Liver (tissue), 9 donors: Measurements from ENCODE around the gene KMT2B. TPM values are rescaled to one million over a fixed set of nuclear protein-coding genes. Genes with fewer than 3 reads are reported as not detected.

Experiments used
- DNase-seq: peaks from one replicate; pipeline ENCODE4 v3.0.0-alpha.2; 2017; ENCODE audit warnings: low spot score
- H3K27ac ChIP-seq, 2 donors: one replicate each; pipeline ENCODE4 v1.7.0; 2013; ENCODE audit warnings: inconsistent platforms in 2 of 2, low read length in 2 of 2, control low read depth in 1 of 2, low read depth in 1 of 2, mild to moderate bottlenecking in 1 of 2
- H3K27me3 ChIP-seq, 4 donors: one replicate each; pipeline versions ENCODE4 v1.6.1 to v1.7.0; 2013; ENCODE audit warnings: low read length in 3 of 4, inconsistent platforms in 1 of 4, mild to moderate bottlenecking in 1 of 4, moderate library complexity in 1 of 4; ENCODE audit not compliant: control insufficient read depth in 4 of 4, insufficient read depth in 4 of 4
- H3K36me3 ChIP-seq, 4 donors: one replicate each; pipeline versions ENCODE4 v1.6.1 to v1.7.0; 2013; ENCODE audit warnings: low read length in 3 of 4, mild to moderate bottlenecking in 3 of 4, low read depth in 1 of 4, moderate library complexity in 1 of 4; ENCODE audit not compliant: control insufficient read depth in 4 of 4, insufficient read depth in 3 of 4
- H3K4me1 ChIP-seq, 4 donors: one replicate each; pipeline versions ENCODE4 v1.6.1 to v1.7.0; 2013; ENCODE audit warnings: low read length in 3 of 4, mild to moderate bottlenecking in 3 of 4, moderate library complexity in 1 of 4; ENCODE audit not compliant: control insufficient read depth in 4 of 4, insufficient read depth in 4 of 4
- H3K4me3 ChIP-seq, 3 donors: one replicate each; pipeline versions ENCODE4 v1.6.1 to v1.7.0; 2013; ENCODE audit warnings: low read length in 3 of 3, control low read depth in 1 of 3, low read depth in 1 of 3, mild to moderate bottlenecking in 1 of 3
- H3K9ac ChIP-seq, 2 donors: one replicate each; pipeline ENCODE4 v1.7.0; 2013; ENCODE audit warnings: low read length in 2 of 2, mild to moderate bottlenecking in 2 of 2, moderate library complexity in 2 of 2, control low read depth in 1 of 2, low read depth in 1 of 2
- H3K9me3 ChIP-seq, 4 donors: one replicate each; pipeline versions ENCODE4 v1.6.1 to v1.7.0; 2013; ENCODE audit warnings: low read length in 3 of 4; ENCODE audit not compliant: control insufficient read depth in 4 of 4
- ATF3 ChIP-seq: IDR thresholded peaks from 2 replicates; pipeline ENCODE4 v1.6.1; 2016; ENCODE audit warnings: antibody characterized with exemption
- EGR1 ChIP-seq, 2 donors: IDR thresholded peaks; 2 replicates each; pipeline ENCODE4 v1.6.1; 2016 to 2018; ENCODE audit warnings: antibody characterized with exemption in 2 of 2, low read depth in 2 of 2
- FOXA1 ChIP-seq: IDR thresholded peaks from 2 replicates; pipeline ENCODE4 v1.6.1; 2016; ENCODE audit warnings: antibody characterized with exemption
- FOXA2 ChIP-seq: IDR thresholded peaks from 2 replicates; pipeline ENCODE4 v1.6.1; 2016; ENCODE audit warnings: antibody characterized with exemption
- GABPA ChIP-seq, 2 donors: IDR thresholded peaks in 1 of 2; conservative IDR thresholded peaks in 1 of 2; 2 replicates each; pipeline ENCODE4 v1.6.1; 2016; ENCODE audit warnings: antibody characterized with exemption in 2 of 2, mild to moderate bottlenecking in 1 of 2, moderate library complexity in 1 of 2
- HNF4A ChIP-seq, 2 donors: conservative IDR thresholded peaks; 2 replicates each; pipeline ENCODE4 v1.6.1; 2016; ENCODE audit warnings: antibody characterized with exemption in 2 of 2, mild to moderate bottlenecking in 2 of 2
- HNF4G ChIP-seq: IDR thresholded peaks from 2 replicates; pipeline ENCODE4 v1.6.1; 2016; ENCODE audit warnings: antibody characterized with exemption
- JUND ChIP-seq, 2 donors: IDR thresholded peaks; 2 replicates each; pipeline ENCODE4 v1.6.1; 2016; ENCODE audit warnings: antibody characterized with exemption in 2 of 2
- MAX ChIP-seq: IDR thresholded peaks from 2 replicates; pipeline ENCODE4 v1.6.1; 2016; ENCODE audit warnings: antibody characterized with exemption
- NR2F2 ChIP-seq: IDR thresholded peaks from 2 replicates; pipeline ENCODE4 v1.6.1; 2016; ENCODE audit warnings: antibody characterized with exemption
- RAD21 ChIP-seq, 2 donors: IDR thresholded peaks; 2 replicates each; pipeline ENCODE4 v1.6.1; 2016; ENCODE audit warnings: antibody characterized with exemption in 2 of 2, mild to moderate bottlenecking in 2 of 2
- REST ChIP-seq: IDR thresholded peaks from 2 replicates; pipeline ENCODE4 v1.6.1; 2016; ENCODE audit warnings: antibody characterized with exemption, mild to moderate bottlenecking
- RXRA ChIP-seq, 2 donors: IDR thresholded peaks; 2 replicates each; pipeline ENCODE4 v1.6.1; 2017 to 2018; ENCODE audit warnings: antibody characterized with exemption in 2 of 2, mild to moderate bottlenecking in 1 of 2
- SP1 ChIP-seq: IDR thresholded peaks from 2 replicates; pipeline ENCODE4 v1.6.1; 2018; ENCODE audit warnings: antibody characterized with exemption, mild to moderate bottlenecking
- TAF1 ChIP-seq: conservative IDR thresholded peaks from 2 replicates; pipeline ENCODE4 v1.6.1; 2016; ENCODE audit warnings: antibody characterized with exemption, mild to moderate bottlenecking
- YY1 ChIP-seq: IDR thresholded peaks from 2 replicates; pipeline ENCODE4 v1.6.1; 2016; ENCODE audit warnings: antibody characterized with exemption, mild to moderate bottlenecking
- ZBTB33 ChIP-seq: IDR thresholded peaks from 2 replicates; pipeline ENCODE4 v1.6.1; 2016; ENCODE audit warnings: antibody characterized with exemption
- WGBS: extraction: QIAGEN DNeasy Blood & Tissue Kit; methylation state at CpG from one replicate; pipeline ENCODE4 v1.1.7; 2013; 5-methylcytosine and 5-hydroxymethylcytosine counted together
- polyA plus RNA-seq, 2 donors: library from polyadenylated mRNA; stranded (reverse) in 1 of 2; unstranded in 1 of 2; fragments of 200-250 nt in 1 of 2; fragments of >200 nt in 1 of 2; fragmentation: Nextera tagmentation in 1 of 2; extraction: Ambion mirVana in 1 of 2; gene quantifications; one replicate each; pipeline versions ENCODE4 v1.2.1 to v1.2.3, GENCODE V29; 2013 to 2015
- total RNA-seq, 2 donors: library from RNA; depleted of rRNA; stranded (reverse); fragments of >200 nt; gene quantifications; one replicate each; pipeline ENCODE4 v1.2.3, GENCODE V29; 2014
- TF ChIP-seq, protein P1 (sequence below): fragments of 150-350 bp; IDR thresholded peaks from 2 replicates; pipeline ENCODE4 v1.5.1; 2017; ENCODE audit warnings: improper control_type of control experiment, low read depth, low read length; ENCODE audit not compliant: missing input control
- donor health status: healthy.
- donor health status: healthy.
- donor health status: healthy.
- donor health status: healthy.
- donor health status: healthy.

KMT2B gene
- total and polyA plus RNA-seq, 4 donors: 3.7 to 12.1 (median 8.3) TPM

- WGBS: 83% methylated on average over 11 of the region's 11 CpGs
- no peak overlapping the region for H3K9ac ChIP-seq
- H3K9me3 ChIP-seq: no peaks in the 10 kb centered on the region
- H3K36me3 ChIP-seq: no peaks in the 10 kb centered on the region
- no peak overlapping the region for H3K4me3 ChIP-seq
- no peak overlapping the region for H3K27ac ChIP-seq
- TF ChIP-seq HNF4G: no peak
- TF ChIP-seq RAD21 (IDR thresholded peaks at IDR 0.05): no peak
- TF ChIP-seq ATF3: no peak
- no peak for TF ChIP-seq HNF4A (conservative IDR thresholded peaks at IDR 0.05)
- TF ChIP-seq ZBTB33: no peak
- TF ChIP-seq JUND (IDR thresholded peaks at IDR 0.05): no peak
- no peak for TF ChIP-seq FOXA1
- no peak for TF ChIP-seq SP1
- TF ChIP-seq MAX: no peak
- TF ChIP-seq YY1: no peak
- TF ChIP-seq, protein P1, sequence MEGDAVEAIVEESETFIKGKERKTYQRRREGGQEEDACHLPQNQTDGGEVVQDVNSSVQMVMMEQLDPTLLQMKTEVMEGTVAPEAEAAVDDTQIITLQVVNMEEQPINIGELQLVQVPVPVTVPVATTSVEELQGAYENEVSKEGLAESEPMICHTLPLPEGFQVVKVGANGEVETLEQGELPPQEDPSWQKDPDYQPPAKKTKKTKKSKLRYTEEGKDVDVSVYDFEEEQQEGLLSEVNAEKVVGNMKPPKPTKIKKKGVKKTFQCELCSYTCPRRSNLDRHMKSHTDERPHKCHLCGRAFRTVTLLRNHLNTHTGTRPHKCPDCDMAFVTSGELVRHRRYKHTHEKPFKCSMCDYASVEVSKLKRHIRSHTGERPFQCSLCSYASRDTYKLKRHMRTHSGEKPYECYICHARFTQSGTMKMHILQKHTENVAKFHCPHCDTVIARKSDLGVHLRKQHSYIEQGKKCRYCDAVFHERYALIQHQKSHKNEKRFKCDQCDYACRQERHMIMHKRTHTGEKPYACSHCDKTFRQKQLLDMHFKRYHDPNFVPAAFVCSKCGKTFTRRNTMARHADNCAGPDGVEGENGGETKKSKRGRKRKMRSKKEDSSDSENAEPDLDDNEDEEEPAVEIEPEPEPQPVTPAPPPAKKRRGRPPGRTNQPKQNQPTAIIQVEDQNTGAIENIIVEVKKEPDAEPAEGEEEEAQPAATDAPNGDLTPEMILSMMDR: no peak
- H3K4me1 ChIP-seq: no peaks in the 10 kb centered on the region
- DNase-seq: no peak
- H3K27me3 ChIP-seq: no peaks in the 10 kb centered on the region
Measured at GRCh38 chr19:35692010-35692409, 25.8 kb upstream of the KMT2B start.

- 19% methylated on average over 8 of the region's 8 CpGs for WGBS
- no peak overlapping the region for H3K4me3 ChIP-seq
- H3K9ac ChIP-seq: no peak overlapping the region
- H3K27me3 ChIP-seq: no peaks in the 10 kb centered on the region
- H3K27ac ChIP-seq: no peak overlapping the region
- no peak for DNase-seq
- TF ChIP-seq FOXA2 (no peak), ZBTB33 (no peak), ATF3 (no peak), SP1 (no peak), TAF1 (no peak), HNF4A (conservative IDR thresholded peaks at IDR 0.05) (no peak), JUND (IDR thresholded peaks at IDR 0.05) (no peak), NR2F2 (no peak), GABPA (IDR thresholded peaks at IDR 0.05 in 1 of 2, conservative IDR thresholded peaks at IDR 0.05 in 1 of 2) (no peak), RXRA (IDR thresholded peaks at IDR 0.05) (no peak), EGR1 (IDR thresholded peaks at IDR 0.05; ENCODE audit: low read depth in 2 of 2) (no peak), HNF4G (no peak), REST (no peak), MAX (no peak), FOXA1 (no peak)
- TF ChIP-seq, protein P1: no peak
- H3K9me3 ChIP-seq: no peaks in the 10 kb centered on the region
- H3K36me3 ChIP-seq: no peaks in the 10 kb centered on the region
- no peaks in the 10 kb centered on the region for H3K4me1 ChIP-seq
Measured at GRCh38 chr19:35693422-35693821, 24.4 kb upstream of the KMT2B start.
